Mammary epithelial cell (primary cell): ENCODE results near the gene DDHD1.

Source experiments
- CTCF ChIP-seq, 2 donors: IDR thresholded peaks in 1 of 2; conservative IDR thresholded peaks in 1 of 2; 2 replicates each; pipeline ENCODE4 v1.5.1; 2011 to 2012; ENCODE audit warnings: inconsistent platforms in 2 of 2, low read length in 2 of 2, mild to moderate bottlenecking in 2 of 2, control low read depth in 1 of 2, low read depth in 1 of 2; ENCODE audit not compliant: insufficient read depth in 1 of 2; ENCODE audit errors: extremely low read depth in 1 of 2
- EZH2 ChIP-seq: IDR thresholded peaks from 2 replicates; pipeline ENCODE4 v1.6.1; 2012; ENCODE audit warnings: low read length, inconsistent platforms, borderline replicate concordance

DNA sequence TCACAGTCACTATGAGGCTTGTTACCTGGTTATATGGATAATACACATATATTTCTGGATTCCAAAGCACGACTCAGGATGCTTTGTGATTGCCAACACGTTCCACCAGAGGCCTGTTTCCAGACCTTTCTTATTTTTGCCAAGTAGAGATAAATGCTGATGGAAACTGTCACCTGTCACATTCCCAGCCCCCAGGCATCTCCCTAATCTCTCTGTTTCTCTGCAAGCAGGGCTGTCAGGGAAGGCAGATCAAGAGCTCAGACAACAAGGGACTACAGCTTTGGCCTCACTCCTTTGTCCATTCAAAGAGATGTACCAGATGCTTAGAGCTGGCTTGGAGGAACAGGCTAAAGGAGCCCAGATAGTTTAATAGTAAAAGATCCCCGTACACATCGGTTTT, 21.8 kb upstream of the DDHD1 start:
- TF ChIP-seq CTCF (conservative IDR thresholded peaks at IDR 0.05 in 1 of 2, IDR thresholded peaks at IDR 0.05 in 1 of 2; ENCODE audit: extremely low read depth in 1 of 2, insufficient read depth in 1 of 2, low read depth in 1 of 2, low read length in 2 of 2) = no peak
- TF ChIP-seq EZH2 = no peak
